NCI-H460 (cell line): ENCODE measurements around the gene JUNB. TPM values are rescaled to one million over a fixed set of nuclear protein-coding genes. Genes with fewer than 3 reads are reported as not detected.

Source experiments
- DNase-seq: peaks from one replicate; pipeline ENCODE4 v3.0.0-alpha.2; 2016; ENCODE audit warnings: low read depth; ENCODE audit errors: extremely low read depth
- polyA plus RNA-seq: library from polyadenylated mRNA; depleted of rRNA; stranded (reverse); fragments of >200 nt; gene quantifications from 2 replicates; pipeline ENCODE4 v1.2.3, GENCODE V29; 2014; cell fraction: nucleus; rRNA removed
- total RNA-seq: library from RNA; depleted of rRNA; stranded (reverse); fragments of >200 nt; shearing (Covaris generic); gene quantifications from 2 replicates; pipeline ENCODE4 v1.2.3, GENCODE V29; 2014; rRNA removed

Gene JUNB
- total RNA-seq: 137 and 153 TPM in 2 replicates
- 81.5 and 84.9 TPM in 2 replicates for polyA plus RNA-seq

- peak; percentile 94 for DNase-seq
Observed at GRCh38 chr19:12791345-12792050, at the start of gene JUNB. JUNB (plus strand) TSS chr19:12791486; CDS start chr19:12791772, 286 bp downstream.

GRCh38 chr19:12745166-12745897 is 46.0 kb upstream of the JUNB start:
- no peak for DNase-seq

GRCh38 chr19:12748489-12748888 is 42.8 kb upstream of the JUNB start:
- DNase-seq: no peak

- no peak for DNase-seq
Observed at GRCh38 chr19:12749938-12750521, 41.3 kb upstream of the JUNB start.

GRCh38 chr19:12750851-12751250 is 40.4 kb upstream of the JUNB start:
- DNase-seq: no peak

GRCh38 chr19:12751635-12752034 is 39.7 kb upstream of the JUNB start, which contains the start of gene BEST2:
BEST2 (plus strand) TSS chr19:12751791; CDS start chr19:12752593, 802 bp downstream.
- DNase-seq: no peak

GRCh38 chr19:12752056-12752781 is 39.1 kb upstream of the JUNB start:
- DNase-seq: no peak

GRCh38 chr19:12754465-12755196 is 36.7 kb upstream of the JUNB start:
- DNase-seq: no peak

- no peak for DNase-seq
Observed at GRCh38 chr19:12756150-12756883, 35.0 kb upstream of the JUNB start.

GRCh38 chr19:12757544-12758274 is 33.6 kb upstream of the JUNB start:
- DNase-seq: peak; percentile 47

- no peak for DNase-seq
Observed at GRCh38 chr19:12759686-12760085, 31.6 kb upstream of the JUNB start.

- no peak for DNase-seq
Observed at GRCh38 chr19:12763100-12763499, 28.2 kb upstream of the JUNB start.

- DNase-seq: no peak
Observed at GRCh38 chr19:12764698-12765097, 26.6 kb upstream of the JUNB start.

GRCh38 chr19:12766051-12766521 is 25.2 kb upstream of the JUNB start:
- peak; percentile 72 for DNase-seq

- no peak for DNase-seq
Observed at GRCh38 chr19:12767150-12767549, 24.1 kb upstream of the JUNB start.

- DNase-seq: no peak
Observed at GRCh38 chr19:12767666-12768065, 23.6 kb upstream of the JUNB start.

- no peak for DNase-seq
Observed at GRCh38 chr19:12769689-12770088, 21.6 kb upstream of the JUNB start.

- DNase-seq: no peak
Observed at GRCh38 chr19:12770922-12771321, 20.4 kb upstream of the JUNB start.

- no peak for DNase-seq
Observed at GRCh38 chr19:12772323-12772722, 19.0 kb upstream of the JUNB start.
